ENCODE measurements around the gene TRIM6.

DNA sequence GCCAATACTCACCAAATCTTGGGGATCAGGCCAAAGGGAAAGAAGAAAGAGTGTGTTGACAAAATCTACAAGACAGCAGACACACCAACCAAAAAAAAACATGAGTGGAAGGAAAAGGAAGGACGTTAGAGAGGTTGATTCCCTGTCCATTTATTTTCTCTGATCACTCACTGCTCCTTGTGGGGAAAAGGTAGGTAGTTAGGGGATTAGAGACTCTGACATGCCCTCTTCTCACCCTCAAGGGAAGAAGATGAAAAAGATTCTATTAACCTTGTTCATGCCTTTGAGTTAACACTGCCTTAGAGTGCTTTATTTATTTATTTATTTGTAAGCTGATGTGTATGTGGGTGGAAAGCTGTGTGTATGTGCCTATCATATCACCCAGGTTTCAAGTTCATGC lies 48.0 kb upstream of the TRIM6 start, which contains the start of gene OR52H1:
- TF ChIP-seq, protein P1, sequence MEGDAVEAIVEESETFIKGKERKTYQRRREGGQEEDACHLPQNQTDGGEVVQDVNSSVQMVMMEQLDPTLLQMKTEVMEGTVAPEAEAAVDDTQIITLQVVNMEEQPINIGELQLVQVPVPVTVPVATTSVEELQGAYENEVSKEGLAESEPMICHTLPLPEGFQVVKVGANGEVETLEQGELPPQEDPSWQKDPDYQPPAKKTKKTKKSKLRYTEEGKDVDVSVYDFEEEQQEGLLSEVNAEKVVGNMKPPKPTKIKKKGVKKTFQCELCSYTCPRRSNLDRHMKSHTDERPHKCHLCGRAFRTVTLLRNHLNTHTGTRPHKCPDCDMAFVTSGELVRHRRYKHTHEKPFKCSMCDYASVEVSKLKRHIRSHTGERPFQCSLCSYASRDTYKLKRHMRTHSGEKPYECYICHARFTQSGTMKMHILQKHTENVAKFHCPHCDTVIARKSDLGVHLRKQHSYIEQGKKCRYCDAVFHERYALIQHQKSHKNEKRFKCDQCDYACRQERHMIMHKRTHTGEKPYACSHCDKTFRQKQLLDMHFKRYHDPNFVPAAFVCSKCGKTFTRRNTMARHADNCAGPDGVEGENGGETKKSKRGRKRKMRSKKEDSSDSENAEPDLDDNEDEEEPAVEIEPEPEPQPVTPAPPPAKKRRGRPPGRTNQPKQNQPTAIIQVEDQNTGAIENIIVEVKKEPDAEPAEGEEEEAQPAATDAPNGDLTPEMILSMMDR (IDR thresholded peaks at IDR 0.05) = no peak
- TF ChIP-seq POLR2AphosphoS2 (conservative IDR thresholded peaks at IDR 0.05; ENCODE audit: low read length) (no peak), ESRRA (IDR thresholded peaks at IDR 0.05; ENCODE audit: borderline replicate concordance, low read length) (no peak), REST (IDR thresholded peaks at IDR 0.05) (no peak), JUN (IDR thresholded peaks at IDR 0.05) (no peak), ZNF302 (CRISPR knock-in tag; IDR thresholded peaks at IDR 0.05) (no peak), RAD21 (conservative IDR thresholded peaks at IDR 0.05 in 1 of 2, IDR thresholded peaks at IDR 0.05 in 1 of 2) (no peak), EP300 (IDR thresholded peaks at IDR 0.05) (no peak), BHLHE40 (IDR thresholded peaks at IDR 0.05; ENCODE audit: low read depth, low read length) (no peak), TFCP2L1 (CRISPR knock-in tag; IDR thresholded peaks at IDR 0.05) (no peak), POLR2A (IDR thresholded peaks at IDR 0.05; ENCODE audit: low read length) (no peak)
- TF ChIP-seq, protein P2, sequence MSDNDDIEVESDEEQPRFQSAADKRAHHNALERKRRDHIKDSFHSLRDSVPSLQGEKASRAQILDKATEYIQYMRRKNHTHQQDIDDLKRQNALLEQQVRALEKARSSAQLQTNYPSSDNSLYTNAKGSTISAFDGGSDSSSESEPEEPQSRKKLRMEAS (IDR thresholded peaks at IDR 0.05) = no peak
